IMR-90 (cell line): ENCODE measurements around the gene CRB1. TPM values are rescaled to one million over a fixed set of nuclear protein-coding genes. Genes with fewer than 3 reads are reported as not detected.

Source experiments
- ATAC-seq: fragments of 200-7000 bp; cut with Tn5 transposase; 2 replicates; pipeline ENCODE4 v1.9.1; 2020; ENCODE audit warnings: low read depth, mild to moderate bottlenecking, moderate library complexity
- BruUV-seq: library from RNA; stranded (reverse); fragments of 400-500 nt; replicated peaks from 2 replicates; lab custom pipeline; 2021; lab: Mats Ljungman, UMichigan
- CTCF ChIA-PET: fragments of 300-600 bp; formaldehyde crosslinking; extraction: SDS; loops from one replicate; lab custom pipeline; 2021; ENCODE audit warnings: antibody characterized with exemption; lab: Yijun Ruan, JAX
- POLR2A ChIA-PET: fragments of 300-600 bp; sonication (Branson Sonifier 250); formaldehyde crosslinking; loops from one replicate; lab custom pipeline; 2022; ENCODE audit warnings: antibody characterized with exemption; ENCODE audit not compliant: unreplicated experiment; lab: Charles Lee
- DNase-seq: peaks from one replicate; pipeline ENCODE4 v3.0.0; 2013
- H2AFZ ChIP-seq: replicated peaks from 2 replicates; pipeline ENCODE3; 2013; ENCODE audit warnings: low read length, mild to moderate bottlenecking; ENCODE audit not compliant: poor library complexity
- H2AK5ac ChIP-seq: 2 replicates; pipeline ENCODE4 v1.6.1; 2013; ENCODE audit warnings: low read depth, low read length, inconsistent platforms
- H2AK9ac ChIP-seq: replicated peaks from 2 replicates; pipeline ENCODE3; 2013; ENCODE audit warnings: mild to moderate bottlenecking, low read depth, low read length, moderate library complexity; ENCODE audit not compliant: poor library complexity
- H2BK120ac ChIP-seq: 2 replicates; pipeline ENCODE4 v1.6.1; 2013; ENCODE audit warnings: low read depth, low read length, inconsistent platforms
- H2BK15ac ChIP-seq: 3 replicates; pipeline ENCODE4 v1.6.1; 2013; ENCODE audit warnings: low read depth, low read length, inconsistent platforms
- H2BK20ac ChIP-seq: 2 replicates; pipeline ENCODE4 v1.6.1; 2013; ENCODE audit warnings: low read depth, mild to moderate bottlenecking, inconsistent platforms, low read length, moderate library complexity
- H2BK5ac ChIP-seq: 2 replicates; pipeline ENCODE4 v1.6.1; 2013; ENCODE audit warnings: mild to moderate bottlenecking, low read depth, low read length, inconsistent platforms; ENCODE audit not compliant: poor library complexity, severe bottlenecking
- H3K14ac ChIP-seq: replicated peaks from 2 replicates; pipeline ENCODE4 v1.6.1; 2013; ENCODE audit warnings: low read depth, low read length, inconsistent platforms
- H3K18ac ChIP-seq: 2 replicates; pipeline ENCODE4 v1.6.1; 2013; ENCODE audit warnings: low read depth, low read length, control low read depth
- H3K23ac ChIP-seq: 2 replicates; pipeline ENCODE4 v1.6.1; 2013; ENCODE audit warnings: low read depth, low read length, inconsistent platforms
- H3K27ac ChIP-seq: 2 replicates; pipeline ENCODE4 v1.5.1; 2013; ENCODE audit warnings: mild to moderate bottlenecking, control low read depth, low read length; ENCODE audit not compliant: insufficient read depth
- H3K27me3 ChIP-seq: 2 replicates; pipeline ENCODE4 v1.6.1; 2013; ENCODE audit warnings: low read length; ENCODE audit not compliant: control insufficient read depth, insufficient read depth
- H3K36me3 ChIP-seq: 2 replicates; pipeline ENCODE4 v1.6.1; 2013; ENCODE audit warnings: low read length, mixed read lengths; ENCODE audit not compliant: control insufficient read depth, insufficient read depth
- H3K4ac ChIP-seq: 2 replicates; pipeline ENCODE4 v1.6.1; 2013; ENCODE audit warnings: low read depth, low read length, inconsistent platforms
- H3K4me1 ChIP-seq: 2 replicates; pipeline ENCODE4 v1.6.1; 2013; ENCODE audit warnings: low read length, mixed read lengths; ENCODE audit not compliant: control insufficient read depth, insufficient read depth
- H3K4me2 ChIP-seq: 2 replicates; pipeline ENCODE4 v1.6.1; 2013; ENCODE audit warnings: low read depth, mild to moderate bottlenecking, control low read depth, low read length, moderate library complexity
- H3K4me3 ChIP-seq: 2 replicates; pipeline ENCODE4 v1.5.1; 2013; ENCODE audit warnings: low read depth, mild to moderate bottlenecking, control low read depth, low read length, moderate library complexity; ENCODE audit not compliant: insufficient read depth
- H3K56ac ChIP-seq: 2 replicates; pipeline ENCODE4 v1.6.1; 2013; ENCODE audit warnings: low read length, inconsistent platforms; ENCODE audit not compliant: insufficient read depth; ENCODE audit errors: extremely low read depth
- H3K79me1 ChIP-seq, 2 experiments: 2 replicates each; pipeline ENCODE4 v1.6.1; 2013; ENCODE audit warnings: low read length in 2 of 2, inconsistent platforms in 1 of 2, low read depth in 1 of 2
- H3K9ac ChIP-seq: 2 replicates; pipeline ENCODE4 v1.6.1; 2013; ENCODE audit warnings: low read depth, low read length, control low read depth
- H3K9me1 ChIP-seq: 2 replicates; pipeline ENCODE4 v1.6.1; 2013; ENCODE audit warnings: low read length, inconsistent platforms; ENCODE audit not compliant: insufficient read depth
- H3K9me3 ChIP-seq: 2 replicates; pipeline ENCODE4 v1.6.1; 2013; ENCODE audit warnings: low read length; ENCODE audit not compliant: control insufficient read depth, insufficient read depth
- H4K20me1 ChIP-seq: 2 replicates; pipeline ENCODE4 v1.6.1; 2013; ENCODE audit warnings: low read length, inconsistent platforms; ENCODE audit not compliant: insufficient read depth
- H4K5ac ChIP-seq: 2 replicates; pipeline ENCODE4 v1.6.1; 2013; ENCODE audit warnings: mild to moderate bottlenecking, low read depth, low read length, control low read depth
- H4K8ac ChIP-seq, 2 experiments: 2 replicates each; pipeline ENCODE4 v1.6.1; 2013; ENCODE audit warnings: low read depth in 2 of 2, low read length in 2 of 2, control low read depth in 1 of 2, inconsistent platforms in 1 of 2
- H4K91ac ChIP-seq: 2 replicates; pipeline ENCODE4 v1.6.1; 2013; ENCODE audit warnings: low read depth, low read length, inconsistent platforms; ENCODE audit not compliant: insufficient read depth
- MAZ ChIP-seq: IDR thresholded peaks from 2 replicates; pipeline ENCODE4 v1.6.1; 2012; ENCODE audit warnings: low read depth, mild to moderate bottlenecking, low read length, improper control_type of control experiment, moderate library complexity, borderline replicate concordance
- NFE2L2 ChIP-seq: fragments of 150-350 bp; IDR thresholded peaks from 2 replicates; pipeline ENCODE4 v1.6.1; 2016; ENCODE audit warnings: low read depth, mild to moderate bottlenecking, low read length
- WGBS, 2 experiments: methylation state at CpG; one replicate each; pipeline versions ENCODE4 v1.1.5 to v1.1.7; 2013; ENCODE audit warnings: missing lambda C conversion rate in 2 of 2; ENCODE audit not compliant: insufficient read length in 1 of 2; ENCODE audit errors: extremely low coverage in 2 of 2; 5-methylcytosine and 5-hydroxymethylcytosine counted together
- dilution Hi-C: fragments of 300-500 bp; cut with HindIII; formaldehyde crosslinking; loops from one replicate; pipeline ENCODE4 v1.14.3; 2018; ENCODE audit warnings: low sequenced_read_pairs; ENCODE audit not compliant: unreplicated experiment
- in situ Hi-C: fragments of 300-500 bp; cut with MboI; formaldehyde crosslinking; loops from 3 replicates; pipeline ENCODE4 v1.14.3; 2019; ENCODE audit warnings: low sequenced_read_pairs, inconsistent platforms, mixed read lengths
- intact Hi-C: fragments of 100-400 bp; cut with micrococcal nuclease; formaldehyde crosslinking; loops from 2 replicates; pipeline ENCODE4 v1.10.0; 2022
- polyA plus RNA-seq, 3 experiments: library from polyadenylated mRNA; depleted of rRNA; stranded (reverse); fragments of >200 nt; gene quantifications; 2 replicates each; pipeline ENCODE4 v1.2.3, GENCODE V29; 2012; ENCODE audit warnings: low replicate concordance in 1 of 3
- total RNA-seq: library from RNA; depleted of rRNA; stranded (reverse); fragments of >200 nt; gene quantifications from 2 replicates; pipeline ENCODE4 v1.2.3, GENCODE V29; 2012

Gene CRB1
- total and polyA plus RNA-seq, 2 of the 4 experiments (the other 2 are of a cell fraction): not detected

DNA sequence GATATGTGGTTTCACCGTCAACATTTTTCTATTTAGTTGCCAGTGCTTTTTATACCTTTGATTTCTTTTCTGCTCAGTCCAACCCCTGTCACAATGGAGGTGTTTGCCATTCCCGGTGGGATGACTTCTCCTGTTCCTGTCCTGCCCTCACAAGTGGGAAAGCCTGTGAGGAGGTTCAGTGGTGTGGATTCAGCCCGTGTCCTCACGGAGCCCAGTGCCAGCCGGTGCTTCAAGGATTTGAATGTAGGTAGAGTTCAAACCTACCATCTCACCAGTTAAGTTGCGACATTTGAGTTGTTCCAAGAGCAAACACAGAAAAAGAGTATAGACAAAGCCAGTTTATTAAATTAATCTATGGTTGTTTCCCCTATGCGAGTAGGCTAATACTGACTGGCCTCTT, 161.3 kb downstream of the CRB1 start:
- DNase-seq: no peak
- Histone ChIP-seq H2AK9ac (no peak overlapping the region), H3K14ac (no peak overlapping the region), H2AK5ac (no peak overlapping the region), H2BK15ac (no peak overlapping the region), H3K18ac (no peak overlapping the region), H2BK20ac (no peak overlapping the region), H3K36me3 (no peaks in the 10 kb centered on the region), H3K27ac (no peak overlapping the region), H4K8ac (no peak overlapping the region), H3K4ac (no peak overlapping the region), H2BK5ac (no peak overlapping the region), H3K4me2 (no peak overlapping the region), H2BK120ac (no peak overlapping the region), H3K9me1 (no peaks in the 10 kb centered on the region), H3K9ac (no peak overlapping the region), H4K91ac (no peak overlapping the region), H3K79me1 (no peaks in the 10 kb centered on the region), H3K4me1 (no peaks in the 10 kb centered on the region), H3K56ac (no peak overlapping the region), H3K23ac (no peak overlapping the region), H4K20me1 (no peaks in the 10 kb centered on the region), H3K9me3 (no peaks in the 10 kb centered on the region), H2AFZ (no peak overlapping the region), H3K4me3 (no peak overlapping the region), H4K5ac (no peak overlapping the region), H3K27me3 (no peaks in the 10 kb centered on the region; the same call in 1 of the 2 replicates)
- no peak for ATAC-seq
- BruUV-seq: no TSS peak
- CTCF ChIA-PET: no interaction called here
- WGBS, 2 experiments: no CpG with 5 or more reads among the region's 7 CpGs
- dilution Hi-C loops: no loop called here
- TF ChIP-seq NFE2L2: no peak
- no peak for TF ChIP-seq MAZ
- in situ Hi-C loops: no loop called here
- intact Hi-C loops: no loop called here
- POLR2A ChIA-PET: no interaction called here
